ENCODE results near the gene MYH7.
"Not testable (repeated sequence)": the region's sequence is repeated elsewhere in the genome, so short reads cannot be mapped to it uniquely, and the experiment has no call there.

Gene MYH7

GRCh38 chr14:23430016-23430722 is 5.3 kb downstream of the MYH7 start:
- no peaks in the 10 kb centered on the region for H3K4me1 ChIP-seq (ENCODE audit: control insufficient read depth, insufficient read depth, low read length, poor library complexity, severe bottlenecking)
- no peak overlapping the region for H3K27ac ChIP-seq (ENCODE audit: insufficient read depth, low read length, poor library complexity, severe bottlenecking)
- no peaks in the 10 kb centered on the region for H3K36me3 ChIP-seq (ENCODE audit: control insufficient read depth, insufficient read depth, low read length)
- H3K27me3 ChIP-seq (replicated peaks; ENCODE audit: control insufficient read depth, insufficient read depth, low read length, poor library complexity, severe bottlenecking): no peaks in the 10 kb centered on the region
- H3K9me3 ChIP-seq (ENCODE audit: control insufficient read depth, low read length): no peaks in the 10 kb centered on the region
- DNase-seq: no peak
- H3K4me3 ChIP-seq (ENCODE audit: insufficient read depth, low read depth, low read length, poor library complexity, severe bottlenecking): no peak overlapping the region

- no peaks in the 10 kb centered on the region for H3K27me3 ChIP-seq (replicated peaks; ENCODE audit: control insufficient read depth, insufficient read depth, low read length, poor library complexity, severe bottlenecking)
- no peak for DNase-seq
- H3K27ac ChIP-seq (ENCODE audit: insufficient read depth, low read length, poor library complexity, severe bottlenecking): no peak overlapping the region
- H3K9me3 ChIP-seq (ENCODE audit: control insufficient read depth, low read length): no peaks in the 10 kb centered on the region
- H3K4me1 ChIP-seq (ENCODE audit: control insufficient read depth, insufficient read depth, low read length, poor library complexity, severe bottlenecking): no peaks in the 10 kb centered on the region
- H3K36me3 ChIP-seq (ENCODE audit: control insufficient read depth, insufficient read depth, low read length): no peaks in the 10 kb centered on the region
- H3K4me3 ChIP-seq (ENCODE audit: insufficient read depth, low read depth, low read length, poor library complexity, severe bottlenecking): no peak overlapping the region
Observed at GRCh38 chr14:23428686-23429495, 6.6 kb downstream of the MYH7 start.

GRCh38 chr14:23425798-23426197 is 9.7 kb downstream of the MYH7 start:
- not testable (repeated sequence) for DNase-seq; H3K4me3 ChIP-seq (ENCODE audit: insufficient read depth, low read depth, low read length, poor library complexity, severe bottlenecking); H3K4me1 ChIP-seq (ENCODE audit: control insufficient read depth, insufficient read depth, low read length, poor library complexity, severe bottlenecking); H3K9me3 ChIP-seq (ENCODE audit: control insufficient read depth, low read length); H3K27ac ChIP-seq (ENCODE audit: insufficient read depth, low read length, poor library complexity, severe bottlenecking); H3K36me3 ChIP-seq (ENCODE audit: control insufficient read depth, insufficient read depth, low read length); H3K27me3 ChIP-seq (replicated peaks; ENCODE audit: control insufficient read depth, insufficient read depth, low read length, poor library complexity, severe bottlenecking)

- Histone ChIP-seq H3K9me3 (ENCODE audit: control insufficient read depth, low read length) (no peaks in the 10 kb centered on the region), H3K27ac (ENCODE audit: insufficient read depth, low read length, poor library complexity, severe bottlenecking) (no peak overlapping the region), H3K4me1 (ENCODE audit: control insufficient read depth, insufficient read depth, low read length, poor library complexity, severe bottlenecking) (no peaks in the 10 kb centered on the region), H3K4me3 (ENCODE audit: insufficient read depth, low read depth, low read length, poor library complexity, severe bottlenecking) (no peak overlapping the region), H3K36me3 (ENCODE audit: control insufficient read depth, insufficient read depth, low read length) (no peaks in the 10 kb centered on the region), H3K27me3 (replicated peaks; ENCODE audit: control insufficient read depth, insufficient read depth, low read length, poor library complexity, severe bottlenecking) (no peaks in the 10 kb centered on the region)
- no peak for DNase-seq
Observed at GRCh38 chr14:23425169-23425568, 10.3 kb downstream of the MYH7 start.

GRCh38 chr14:23423657-23424056 is 11.8 kb downstream of the MYH7 start:
- no peak for DNase-seq
- H3K4me3 ChIP-seq (ENCODE audit: insufficient read depth, low read depth, low read length, poor library complexity, severe bottlenecking): no peak overlapping the region
- no peaks in the 10 kb centered on the region for H3K4me1 ChIP-seq (ENCODE audit: control insufficient read depth, insufficient read depth, low read length, poor library complexity, severe bottlenecking)
- no peaks in the 10 kb centered on the region for H3K36me3 ChIP-seq (ENCODE audit: control insufficient read depth, insufficient read depth, low read length)
- H3K27ac ChIP-seq (ENCODE audit: insufficient read depth, low read length, poor library complexity, severe bottlenecking): no peak overlapping the region
- no peaks in the 10 kb centered on the region for H3K27me3 ChIP-seq (replicated peaks; ENCODE audit: control insufficient read depth, insufficient read depth, low read length, poor library complexity, severe bottlenecking)
- H3K9me3 ChIP-seq (ENCODE audit: control insufficient read depth, low read length): no peaks in the 10 kb centered on the region

- no peaks in the 10 kb centered on the region for H3K9me3 ChIP-seq (ENCODE audit: control insufficient read depth, low read length)
- no peaks in the 10 kb centered on the region for H3K36me3 ChIP-seq (ENCODE audit: control insufficient read depth, insufficient read depth, low read length)
- H3K27ac ChIP-seq (ENCODE audit: insufficient read depth, low read length, poor library complexity, severe bottlenecking): no peak overlapping the region
- no peaks in the 10 kb centered on the region for H3K27me3 ChIP-seq (replicated peaks; ENCODE audit: control insufficient read depth, insufficient read depth, low read length, poor library complexity, severe bottlenecking)
- no peak overlapping the region for H3K4me3 ChIP-seq (ENCODE audit: insufficient read depth, low read depth, low read length, poor library complexity, severe bottlenecking)
- DNase-seq: no peak
- H3K4me1 ChIP-seq (ENCODE audit: control insufficient read depth, insufficient read depth, low read length, poor library complexity, severe bottlenecking): no peaks in the 10 kb centered on the region
Observed at GRCh38 chr14:23421594-23421993, 13.9 kb downstream of the MYH7 start.

- not testable (repeated sequence) for H3K27ac ChIP-seq (ENCODE audit: insufficient read depth, low read length, poor library complexity, severe bottlenecking); H3K4me1 ChIP-seq (ENCODE audit: control insufficient read depth, insufficient read depth, low read length, poor library complexity, severe bottlenecking); H3K9me3 ChIP-seq (ENCODE audit: control insufficient read depth, low read length); DNase-seq; H3K4me3 ChIP-seq (ENCODE audit: insufficient read depth, low read depth, low read length, poor library complexity, severe bottlenecking); H3K27me3 ChIP-seq (replicated peaks; ENCODE audit: control insufficient read depth, insufficient read depth, low read length, poor library complexity, severe bottlenecking); H3K36me3 ChIP-seq (ENCODE audit: control insufficient read depth, insufficient read depth, low read length)
Observed at GRCh38 chr14:23419646-23420045, 15.8 kb downstream of the MYH7 start.

GRCh38 chr14:23418021-23418420 is 17.4 kb downstream of the MYH7 start:
- no peak overlapping the region for H3K4me3 ChIP-seq (ENCODE audit: insufficient read depth, low read depth, low read length, poor library complexity, severe bottlenecking)
- no peaks in the 10 kb centered on the region for H3K4me1 ChIP-seq (ENCODE audit: control insufficient read depth, insufficient read depth, low read length, poor library complexity, severe bottlenecking)
- no peaks in the 10 kb centered on the region for H3K9me3 ChIP-seq (ENCODE audit: control insufficient read depth, low read length)
- H3K27me3 ChIP-seq (replicated peaks; ENCODE audit: control insufficient read depth, insufficient read depth, low read length, poor library complexity, severe bottlenecking): no peaks in the 10 kb centered on the region
- no peaks in the 10 kb centered on the region for H3K36me3 ChIP-seq (ENCODE audit: control insufficient read depth, insufficient read depth, low read length)
- no peak overlapping the region for H3K27ac ChIP-seq (ENCODE audit: insufficient read depth, low read length, poor library complexity, severe bottlenecking)
- DNase-seq: no peak

- not testable (repeated sequence) for H3K9me3 ChIP-seq (ENCODE audit: control insufficient read depth, low read length); H3K36me3 ChIP-seq (ENCODE audit: control insufficient read depth, insufficient read depth, low read length); H3K27ac ChIP-seq (ENCODE audit: insufficient read depth, low read length, poor library complexity, severe bottlenecking); H3K4me1 ChIP-seq (ENCODE audit: control insufficient read depth, insufficient read depth, low read length, poor library complexity, severe bottlenecking); DNase-seq; H3K27me3 ChIP-seq (replicated peaks; ENCODE audit: control insufficient read depth, insufficient read depth, low read length, poor library complexity, severe bottlenecking); H3K4me3 ChIP-seq (ENCODE audit: insufficient read depth, low read depth, low read length, poor library complexity, severe bottlenecking)
Observed at GRCh38 chr14:23417269-23417668, 18.2 kb downstream of the MYH7 start.

- no peaks in the 10 kb centered on the region for H3K4me1 ChIP-seq (ENCODE audit: control insufficient read depth, insufficient read depth, low read length, poor library complexity, severe bottlenecking)
- H3K27ac ChIP-seq (ENCODE audit: insufficient read depth, low read length, poor library complexity, severe bottlenecking): no peak overlapping the region
- H3K36me3 ChIP-seq (ENCODE audit: control insufficient read depth, insufficient read depth, low read length): no peaks in the 10 kb centered on the region
- no peaks in the 10 kb centered on the region for H3K9me3 ChIP-seq (ENCODE audit: control insufficient read depth, low read length)
- no peak overlapping the region for H3K4me3 ChIP-seq (ENCODE audit: insufficient read depth, low read depth, low read length, poor library complexity, severe bottlenecking)
- no peak for DNase-seq
- H3K27me3 ChIP-seq (replicated peaks; ENCODE audit: control insufficient read depth, insufficient read depth, low read length, poor library complexity, severe bottlenecking): no peaks in the 10 kb centered on the region
Observed at GRCh38 chr14:23416801-23417200, 18.7 kb downstream of the MYH7 start.

All from effector memory CD4-positive, alpha-beta T cell (primary cell).